Measurements from ENCODE around the gene CTDSP2.

- no peak for TF ChIP-seq TAF1 (IDR thresholded peaks at IDR 0.05; ENCODE audit: borderline replicate concordance, low read depth, low read length)
- TF ChIP-seq POLR2AphosphoS5 (IDR thresholded peaks at IDR 0.05; ENCODE audit: low read depth, low read length): no peak
Observed at GRCh38 chr12:57886542-57886941, 40.0 kb upstream of the CTDSP2 start.
